ENCODE results near the gene NOX1. TPM values are rescaled to one million over a fixed set of nuclear protein-coding genes. Genes with fewer than 3 reads are reported as not detected.

The NOX1 gene
- polyA plus RNA-seq, 1 donor (not counting 4 experiments of a cell fraction or from before 2014, with no cell fraction given): not detected

- Histone ChIP-seq H3K4me3 (ENCODE audit: control insufficient read depth in 2 of 3, extremely low read depth in 1 of 3, insufficient read depth in 2 of 3, low read depth in 1 of 3, low read length in 3 of 3) (no peak overlapping the region), H3K9ac (ENCODE audit: control insufficient read depth, extremely low read depth, insufficient read depth, low read length) (no peak overlapping the region), H3K9me3 (ENCODE audit: control insufficient read depth, low read depth, low read length) (no peaks in the 10 kb centered on the region), H3K27me3 (ENCODE audit: control insufficient read depth, extremely low read depth, insufficient read depth, low read length) (no peaks in the 10 kb centered on the region), H3K4me1 (ENCODE audit: control insufficient read depth, extremely low read depth, insufficient read depth, low read length) (no peaks in the 10 kb centered on the region), H4K20me1 (ENCODE audit: control insufficient read depth, extremely low read depth, insufficient read depth, low read length) (no peaks in the 10 kb centered on the region), H3K79me2 (ENCODE audit: control insufficient read depth, insufficient read depth, low read length) (no peaks in the 10 kb centered on the region), H3K27ac (ENCODE audit: control insufficient read depth, insufficient read depth, low read length) (no peak overlapping the region), H3K36me3 (ENCODE audit: control insufficient read depth in 2 of 2, extremely low read depth in 1 of 2, insufficient read depth in 2 of 2, low read length in 2 of 2) (no peaks in the 10 kb centered on the region), H3K4me2 (ENCODE audit: control insufficient read depth, extremely low read depth, insufficient read depth, low read depth, low read length) (no peak overlapping the region), H2AFZ (ENCODE audit: control insufficient read depth, low read length) (no peak overlapping the region), H3K9me1 (ENCODE audit: control insufficient read depth, extremely low read depth, insufficient read depth, low read length) (no peaks in the 10 kb centered on the region)
- FAIRE-seq (no peak), DNase-seq (ENCODE audit: low read depth, low spot score) (no peak)
- dilution Hi-C loops (cut with MboI; ENCODE audit: extremely low pct_ligation_motif_present, low sequenced_read_pairs): no loop called here
- TF ChIP-seq, protein P1, sequence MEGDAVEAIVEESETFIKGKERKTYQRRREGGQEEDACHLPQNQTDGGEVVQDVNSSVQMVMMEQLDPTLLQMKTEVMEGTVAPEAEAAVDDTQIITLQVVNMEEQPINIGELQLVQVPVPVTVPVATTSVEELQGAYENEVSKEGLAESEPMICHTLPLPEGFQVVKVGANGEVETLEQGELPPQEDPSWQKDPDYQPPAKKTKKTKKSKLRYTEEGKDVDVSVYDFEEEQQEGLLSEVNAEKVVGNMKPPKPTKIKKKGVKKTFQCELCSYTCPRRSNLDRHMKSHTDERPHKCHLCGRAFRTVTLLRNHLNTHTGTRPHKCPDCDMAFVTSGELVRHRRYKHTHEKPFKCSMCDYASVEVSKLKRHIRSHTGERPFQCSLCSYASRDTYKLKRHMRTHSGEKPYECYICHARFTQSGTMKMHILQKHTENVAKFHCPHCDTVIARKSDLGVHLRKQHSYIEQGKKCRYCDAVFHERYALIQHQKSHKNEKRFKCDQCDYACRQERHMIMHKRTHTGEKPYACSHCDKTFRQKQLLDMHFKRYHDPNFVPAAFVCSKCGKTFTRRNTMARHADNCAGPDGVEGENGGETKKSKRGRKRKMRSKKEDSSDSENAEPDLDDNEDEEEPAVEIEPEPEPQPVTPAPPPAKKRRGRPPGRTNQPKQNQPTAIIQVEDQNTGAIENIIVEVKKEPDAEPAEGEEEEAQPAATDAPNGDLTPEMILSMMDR (optimal IDR thresholded peaks at IDR 0.05 in 1 of 3, IDR thresholded peaks at IDR 0.05 in 1 of 3, conservative IDR thresholded peaks at IDR 0.05 in 1 of 3; ENCODE audit: extremely low read depth in 1 of 3, insufficient read depth in 2 of 3, low read length in 3 of 3): no peak
- TF ChIP-seq EZH2 (IDR thresholded peaks at IDR 0.05; ENCODE audit: low read length): no peak
Observed at GRCh38 chrX:100880368-100880767, 6.2 kb upstream of the NOX1 start.

DNA sequence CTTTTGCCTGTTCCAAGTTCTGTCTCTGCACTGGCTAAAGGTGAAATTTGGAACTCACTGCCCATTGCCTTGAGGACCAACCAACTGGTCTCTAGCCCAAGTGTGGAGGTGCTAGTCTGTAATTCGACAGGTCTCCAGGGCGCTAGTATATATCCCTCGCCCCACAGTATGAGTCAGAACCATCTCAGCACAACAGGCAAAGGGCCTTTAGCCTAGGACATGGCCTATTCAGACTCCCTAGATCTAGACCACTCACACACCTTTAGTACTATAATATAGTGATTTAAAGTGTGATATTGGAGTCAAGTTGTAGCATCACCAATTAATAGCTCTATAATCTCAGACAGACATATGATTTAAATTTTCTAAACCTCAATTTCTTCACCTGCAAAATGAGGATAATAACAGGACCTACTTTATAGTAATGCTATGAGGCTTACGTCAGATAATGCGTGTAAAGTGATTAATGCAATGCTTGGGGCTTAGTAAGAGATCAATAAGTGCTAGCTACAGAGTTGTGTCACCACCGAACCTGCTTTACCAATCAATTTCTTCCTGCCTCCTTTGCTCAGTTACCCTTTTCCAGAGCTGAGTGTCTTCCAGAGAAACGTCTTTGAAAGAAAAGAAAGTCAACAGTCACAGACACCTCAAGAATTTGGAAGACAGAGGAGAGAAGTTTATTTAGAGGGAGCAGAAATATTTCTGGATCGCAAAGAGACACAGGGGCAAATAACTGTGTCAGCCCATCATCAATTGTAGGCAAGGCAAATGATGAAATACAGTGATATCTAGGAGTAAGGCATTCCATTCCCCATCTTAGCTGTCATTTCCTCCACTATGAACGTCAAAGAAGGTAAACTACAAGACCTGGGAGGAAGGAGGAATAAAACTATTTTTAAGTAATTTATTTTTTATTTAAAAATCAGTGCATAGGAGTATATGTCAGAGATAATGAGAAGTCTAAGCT is 2.3 kb downstream of the NOX1 start:
- Histone ChIP-seq H3K27ac (ENCODE audit: control insufficient read depth, insufficient read depth, low read length) (no peak overlapping the region), H3K4me3 (ENCODE audit: control insufficient read depth in 2 of 3, extremely low read depth in 1 of 3, insufficient read depth in 2 of 3, low read depth in 1 of 3, low read length in 3 of 3) (no peak overlapping the region), H3K9me3 (ENCODE audit: control insufficient read depth, low read depth, low read length) (no peaks in the 10 kb centered on the region), H3K79me2 (ENCODE audit: control insufficient read depth, insufficient read depth, low read length) (no peaks in the 10 kb centered on the region), H3K36me3 (ENCODE audit: control insufficient read depth in 2 of 2, extremely low read depth in 1 of 2, insufficient read depth in 2 of 2, low read length in 2 of 2) (no peaks in the 10 kb centered on the region), H3K9me1 (ENCODE audit: control insufficient read depth, extremely low read depth, insufficient read depth, low read length) (no peaks in the 10 kb centered on the region), H3K4me2 (ENCODE audit: control insufficient read depth, extremely low read depth, insufficient read depth, low read depth, low read length) (no peak overlapping the region), H3K9ac (ENCODE audit: control insufficient read depth, extremely low read depth, insufficient read depth, low read length) (no peak overlapping the region), H3K27me3 (ENCODE audit: control insufficient read depth, extremely low read depth, insufficient read depth, low read length) (no peaks in the 10 kb centered on the region), H2AFZ (ENCODE audit: control insufficient read depth, low read length) (no peak overlapping the region), H3K4me1 (ENCODE audit: control insufficient read depth, extremely low read depth, insufficient read depth, low read length) (no peaks in the 10 kb centered on the region), H4K20me1 (ENCODE audit: control insufficient read depth, extremely low read depth, insufficient read depth, low read length) (no peaks in the 10 kb centered on the region)
- TF ChIP-seq EZH2 (IDR thresholded peaks at IDR 0.05; ENCODE audit: low read length): no peak
- TF ChIP-seq, protein P1 (optimal IDR thresholded peaks at IDR 0.05 in 1 of 3, IDR thresholded peaks at IDR 0.05 in 1 of 3, conservative IDR thresholded peaks at IDR 0.05 in 1 of 3; ENCODE audit: extremely low read depth in 1 of 3, insufficient read depth in 2 of 3, low read length in 3 of 3): no peak
- DNase-seq (ENCODE audit: low read depth, low spot score): no peak
- dilution Hi-C loops (cut with MboI; ENCODE audit: extremely low pct_ligation_motif_present, low sequenced_read_pairs): no loop called here
- FAIRE-seq: no peak
